Kidney epithelial cell (primary cell): ENCODE measurements around the gene HM13. TPM values are rescaled to one million over a fixed set of nuclear protein-coding genes. Genes with fewer than 3 reads are reported as not detected.
A peak's percentile ranks its signal among the peaks of the same experiment; 100 is the strongest.
"Not testable (repeated sequence)": the region's sequence is repeated elsewhere in the genome, so short reads cannot be mapped to it uniquely, and the experiment has no call there.

Experiments used
- DNase-seq: peaks from one replicate; pipeline ENCODE4 v3.0.0-alpha.2; 2010; ENCODE audit warnings: low read depth
- H3K27me3 ChIP-seq: 2 replicates; pipeline ENCODE4 v1.6.0; 2011; ENCODE audit warnings: low read length; ENCODE audit not compliant: control insufficient read depth, insufficient read depth
- H3K36me3 ChIP-seq: 2 replicates; pipeline ENCODE4 v1.5.1; 2011; ENCODE audit warnings: low read length; ENCODE audit not compliant: control insufficient read depth, insufficient read depth
- H3K4me3 ChIP-seq: 2 replicates; pipeline ENCODE4 v1.5.1; 2011; ENCODE audit warnings: low read depth, mild to moderate bottlenecking, control low read depth, low read length
- total RNA-seq: library from RNA; depleted of rRNA; stranded (reverse); fragments of >200 nt; gene quantifications from 2 replicates; pipeline ENCODE4 v1.2.3, GENCODE V29; 2015
- TF ChIP-seq, protein P1 (sequence below): IDR thresholded peaks from 2 replicates; pipeline ENCODE4 v1.5.1; 2011; ENCODE audit warnings: mild to moderate bottlenecking, moderate library complexity, low read length, control low read depth, inconsistent platforms; ENCODE audit not compliant: insufficient read depth, poor library complexity, severe bottlenecking

HM13 gene, protein sequence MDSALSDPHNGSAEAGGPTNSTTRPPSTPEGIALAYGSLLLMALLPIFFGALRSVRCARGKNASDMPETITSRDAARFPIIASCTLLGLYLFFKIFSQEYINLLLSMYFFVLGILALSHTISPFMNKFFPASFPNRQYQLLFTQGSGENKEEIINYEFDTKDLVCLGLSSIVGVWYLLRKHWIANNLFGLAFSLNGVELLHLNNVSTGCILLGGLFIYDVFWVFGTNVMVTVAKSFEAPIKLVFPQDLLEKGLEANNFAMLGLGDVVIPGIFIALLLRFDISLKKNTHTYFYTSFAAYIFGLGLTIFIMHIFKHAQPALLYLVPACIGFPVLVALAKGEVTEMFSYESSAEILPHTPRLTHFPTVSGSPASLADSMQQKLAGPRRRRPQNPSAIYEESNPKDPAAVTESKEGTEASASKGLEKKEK
- total RNA-seq: 116 and 133 TPM in 2 replicates

DNA sequence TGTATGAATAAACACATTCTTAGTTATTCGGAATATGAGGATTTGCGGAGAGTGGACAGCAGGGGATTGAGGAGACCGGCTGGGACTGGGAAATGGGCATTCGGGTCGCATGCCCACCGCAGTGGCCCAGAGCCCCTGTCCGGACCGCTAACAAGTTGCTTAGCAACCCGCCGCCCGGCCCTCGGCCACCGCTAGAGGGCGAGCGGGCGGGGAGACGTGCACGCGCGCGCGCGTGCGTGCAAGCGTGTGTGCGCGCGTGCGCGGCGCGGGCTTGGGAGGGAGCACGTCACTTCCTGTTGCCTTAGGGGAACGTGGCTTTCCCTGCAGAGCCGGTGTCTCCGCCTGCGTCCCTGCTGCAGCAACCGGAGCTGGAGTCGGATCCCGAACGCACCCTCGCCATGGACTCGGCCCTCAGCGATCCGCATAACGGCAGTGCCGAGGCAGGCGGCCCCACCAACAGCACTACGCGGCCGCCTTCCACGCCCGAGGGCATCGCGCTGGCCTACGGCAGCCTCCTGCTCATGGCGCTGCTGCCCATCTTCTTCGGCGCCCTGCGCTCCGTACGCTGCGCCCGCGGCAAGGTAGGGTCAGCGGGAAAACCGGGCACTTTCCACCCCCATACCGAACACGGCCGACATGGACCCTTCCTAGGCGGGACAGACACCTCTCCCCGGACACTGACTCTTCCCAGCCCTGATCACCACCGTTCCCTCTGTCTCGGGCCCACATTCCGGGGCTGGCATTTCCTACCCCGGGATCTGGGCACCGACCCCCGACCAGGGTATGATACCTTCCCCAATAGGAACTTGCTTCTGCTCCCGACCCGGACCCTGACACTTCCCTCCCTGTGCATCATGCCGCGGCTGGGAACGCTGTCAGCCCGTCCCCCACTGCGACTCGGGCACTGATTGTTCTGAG, at the start of gene HM13:
HM13 (plus strand) TSS at position 289 of the 918 bp plus-strand sequence; CDS start at position 399, 110 bp downstream.
- peak within 1 kb of the TSS; percentile 74 for H3K4me3 ChIP-seq
- DNase-seq: peak; percentile 65
- H3K36me3 ChIP-seq: no peaks in the 10 kb centered on the region
- no peaks in the 10 kb centered on the region for H3K27me3 ChIP-seq
- TF ChIP-seq, protein P1, sequence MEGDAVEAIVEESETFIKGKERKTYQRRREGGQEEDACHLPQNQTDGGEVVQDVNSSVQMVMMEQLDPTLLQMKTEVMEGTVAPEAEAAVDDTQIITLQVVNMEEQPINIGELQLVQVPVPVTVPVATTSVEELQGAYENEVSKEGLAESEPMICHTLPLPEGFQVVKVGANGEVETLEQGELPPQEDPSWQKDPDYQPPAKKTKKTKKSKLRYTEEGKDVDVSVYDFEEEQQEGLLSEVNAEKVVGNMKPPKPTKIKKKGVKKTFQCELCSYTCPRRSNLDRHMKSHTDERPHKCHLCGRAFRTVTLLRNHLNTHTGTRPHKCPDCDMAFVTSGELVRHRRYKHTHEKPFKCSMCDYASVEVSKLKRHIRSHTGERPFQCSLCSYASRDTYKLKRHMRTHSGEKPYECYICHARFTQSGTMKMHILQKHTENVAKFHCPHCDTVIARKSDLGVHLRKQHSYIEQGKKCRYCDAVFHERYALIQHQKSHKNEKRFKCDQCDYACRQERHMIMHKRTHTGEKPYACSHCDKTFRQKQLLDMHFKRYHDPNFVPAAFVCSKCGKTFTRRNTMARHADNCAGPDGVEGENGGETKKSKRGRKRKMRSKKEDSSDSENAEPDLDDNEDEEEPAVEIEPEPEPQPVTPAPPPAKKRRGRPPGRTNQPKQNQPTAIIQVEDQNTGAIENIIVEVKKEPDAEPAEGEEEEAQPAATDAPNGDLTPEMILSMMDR: peak; percentile 63

DNA sequence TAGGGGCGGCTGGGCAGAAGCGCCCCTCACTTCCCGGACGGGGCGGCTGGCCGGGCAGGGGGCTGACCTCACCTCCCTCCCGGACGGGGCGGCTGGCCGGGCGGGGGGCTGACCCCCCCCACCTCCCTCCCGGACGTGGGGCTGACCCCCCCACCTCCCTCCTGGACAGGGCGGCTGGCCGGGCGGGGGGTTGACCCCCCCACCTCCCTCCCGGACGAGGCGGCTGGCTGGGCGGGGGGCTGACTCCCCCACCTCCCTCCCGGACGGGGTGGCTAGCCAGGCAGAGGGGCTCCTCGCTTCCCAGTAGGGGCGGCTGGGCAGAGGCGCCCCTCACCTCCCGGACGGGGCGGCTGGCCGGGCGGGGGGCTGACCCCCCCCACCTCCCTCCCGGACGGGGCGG, 43.3 kb upstream of the HM13 start:
- H3K27me3 ChIP-seq: peaks cover 19% of the 10 kb centered on the region
- H3K36me3 ChIP-seq, DNase-seq, H3K4me3 ChIP-seq: not testable (repeated sequence)

DNA sequence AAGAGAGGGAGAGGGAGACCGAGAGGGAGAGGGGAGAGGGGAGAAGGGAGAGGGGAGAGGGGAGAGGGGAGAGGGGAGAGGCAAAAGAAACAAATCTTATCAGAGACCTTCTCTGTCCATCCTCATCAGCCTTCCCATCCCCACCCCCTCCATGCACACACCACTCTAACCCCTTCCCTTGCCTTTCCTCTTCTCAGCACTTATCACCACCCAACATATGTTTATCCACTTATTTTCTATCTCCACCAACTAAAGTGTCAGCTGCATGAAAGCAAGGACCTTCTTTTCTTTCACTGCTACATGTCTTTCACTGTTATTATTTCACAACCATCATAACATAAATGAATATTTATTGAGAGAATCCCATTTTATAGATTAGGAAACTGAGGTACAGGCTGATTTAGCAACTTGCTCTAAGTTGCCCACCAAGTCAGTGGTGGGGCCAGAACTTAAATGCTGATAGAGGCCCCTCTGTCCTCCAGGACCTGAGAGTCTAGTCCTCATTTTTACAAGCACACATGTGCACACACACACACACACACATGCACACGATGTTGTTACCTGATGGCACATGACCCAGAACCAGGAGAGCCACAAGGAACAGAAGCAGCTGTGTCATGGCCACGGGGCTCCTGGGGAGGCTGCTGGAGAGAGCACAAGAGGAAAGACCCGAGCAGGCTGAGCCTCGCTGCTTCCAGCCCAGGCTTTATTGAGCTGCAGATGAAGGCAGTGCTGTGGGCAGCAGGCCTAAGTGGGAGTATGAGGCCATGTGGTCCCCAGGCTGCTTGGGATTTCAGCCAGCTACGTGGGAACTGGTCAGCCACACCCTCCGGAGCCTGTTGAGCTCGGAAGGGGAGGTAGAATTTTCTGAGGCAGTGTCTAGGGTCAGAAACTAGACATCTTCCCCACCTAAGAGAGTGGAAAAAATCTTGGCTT, 41.6 kb upstream of the HM13 start:
- Histone ChIP-seq H3K27me3 (peaks cover 26% of the 10 kb centered on the region), H3K36me3 (no peaks in the 10 kb centered on the region), H3K4me3 (no peak overlapping the region)
- no peak for DNase-seq
- TF ChIP-seq, protein P1: no peak

DNA sequence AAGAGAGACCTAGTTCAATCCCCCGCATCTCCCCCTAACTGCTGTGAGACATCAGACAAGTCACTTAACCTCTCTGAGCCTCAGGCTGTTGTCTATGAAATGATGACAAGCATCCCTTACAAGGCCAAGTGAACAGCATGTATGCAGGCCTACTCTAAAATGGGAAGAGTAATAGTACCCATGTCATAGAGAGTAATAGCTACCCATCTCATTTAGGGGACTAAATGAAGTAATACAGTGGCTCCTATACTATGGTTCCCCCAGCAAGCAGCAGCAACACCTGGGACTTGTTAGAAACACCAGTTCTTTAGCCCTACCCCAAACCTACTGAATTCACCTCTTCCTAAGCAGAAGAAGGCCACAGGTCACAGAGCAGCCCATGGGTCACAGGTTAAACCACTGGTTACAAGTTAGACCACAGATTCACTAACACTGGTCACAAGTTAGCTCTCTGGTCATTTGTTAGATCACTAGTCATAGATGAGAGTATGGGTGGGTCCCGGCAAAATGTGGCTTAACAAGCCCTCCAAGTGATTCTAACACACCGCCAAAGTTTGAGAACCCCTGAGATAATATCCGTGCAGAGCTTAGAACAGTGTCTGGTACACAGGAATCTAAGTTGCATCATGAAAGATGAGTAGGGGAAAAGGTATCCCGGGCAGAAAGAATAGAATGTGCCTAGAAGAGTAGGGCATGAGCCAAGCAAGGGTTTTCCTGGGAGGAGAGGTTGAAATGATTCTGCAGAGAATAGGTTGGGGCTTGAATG, 40.7 kb upstream of the HM13 start:
- Histone ChIP-seq H3K4me3 (no peak overlapping the region), H3K27me3 (peaks cover 26% of the 10 kb centered on the region), H3K36me3 (no peaks in the 10 kb centered on the region)
- no peak for DNase-seq
- TF ChIP-seq, protein P1: no peak

DNA sequence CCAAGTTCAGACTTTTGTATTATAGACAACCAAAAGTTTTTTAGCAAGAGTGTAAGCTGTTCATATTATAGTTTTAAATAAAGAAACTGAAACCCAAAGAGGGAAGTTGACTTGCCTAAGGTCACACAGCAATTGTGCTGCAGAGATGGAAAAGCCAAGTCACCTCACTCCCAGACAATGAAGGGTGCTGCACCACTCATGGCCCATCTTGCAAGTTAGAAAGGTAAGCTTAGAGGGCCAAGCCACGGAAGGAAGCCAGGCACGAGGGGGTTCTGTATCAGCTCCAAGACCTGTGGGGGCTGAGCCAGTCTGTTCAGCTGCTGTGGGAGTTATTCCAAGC, 40.2 kb upstream of the HM13 start:
- Histone ChIP-seq H3K27me3 (peaks cover 26% of the 10 kb centered on the region), H3K36me3 (no peaks in the 10 kb centered on the region), H3K4me3 (no peak overlapping the region)
- TF ChIP-seq, protein P1: no peak
- DNase-seq: no peak
